Mesendoderm (in vitro differentiated cells): ENCODE results near the gene CACNG1.

ENCODE experiments used
- DNase-seq: peaks from one replicate; pipeline ENCODE4 v3.0.0; 2013
- H2AK5ac ChIP-seq: 2 replicates; pipeline ENCODE4 v1.6.1; 2013; ENCODE audit warnings: low read length, inconsistent platforms
- H2BK120ac ChIP-seq: 2 replicates; pipeline ENCODE4 v1.6.1; 2013; ENCODE audit warnings: low read depth, mild to moderate bottlenecking, low read length, moderate library complexity, mixed read lengths
- H2BK15ac ChIP-seq: replicated peaks from 2 replicates; pipeline ENCODE4 v1.6.1; 2013; ENCODE audit warnings: low read depth, mild to moderate bottlenecking, moderate library complexity
- H2BK5ac ChIP-seq: 2 replicates; pipeline ENCODE4 v1.6.1; 2013; ENCODE audit warnings: low read length, inconsistent platforms
- H3K18ac ChIP-seq: 2 replicates; pipeline ENCODE4 v1.6.1; 2013; ENCODE audit warnings: mild to moderate bottlenecking, low read length, mixed read lengths
- H3K23ac ChIP-seq: one replicate; pipeline ENCODE4 v1.6.1; 2013; ENCODE audit warnings: low read length
- H3K27ac ChIP-seq: 2 replicates; pipeline ENCODE4 v1.5.1; 2013; ENCODE audit warnings: low read depth, mild to moderate bottlenecking, inconsistent platforms, low read length, moderate library complexity
- H3K27me3 ChIP-seq: 2 replicates; pipeline ENCODE4 v1.6.1; 2013; ENCODE audit warnings: low read length, control low read depth, mild to moderate bottlenecking, inconsistent platforms; ENCODE audit not compliant: insufficient read depth, poor library complexity
- H3K36me3 ChIP-seq: 2 replicates; pipeline ENCODE4 v1.6.1; 2013; ENCODE audit warnings: low read length, inconsistent platforms; ENCODE audit not compliant: control insufficient read depth, insufficient read depth
- H3K4ac ChIP-seq: one replicate; pipeline ENCODE4 v1.6.1; 2013; ENCODE audit warnings: low read depth, mild to moderate bottlenecking, low read length, moderate library complexity
- H3K4me1 ChIP-seq: 2 replicates; pipeline ENCODE4 v1.6.1; 2013; ENCODE audit warnings: low read depth, low read length, inconsistent platforms; ENCODE audit not compliant: control insufficient read depth
- H3K4me2 ChIP-seq: 2 replicates; pipeline ENCODE4 v1.6.1; 2013; ENCODE audit warnings: low read length
- H3K4me3 ChIP-seq: 2 replicates; pipeline ENCODE4 v1.5.1; 2013; ENCODE audit warnings: mild to moderate bottlenecking, low read length
- H3K56ac ChIP-seq: one replicate; pipeline ENCODE4 v1.6.1; 2013; ENCODE audit warnings: low read length
- H3K79me1 ChIP-seq: 2 replicates; pipeline ENCODE4 v1.6.1; 2013; ENCODE audit warnings: low read length, inconsistent platforms
- H3K79me2 ChIP-seq: 2 replicates; pipeline ENCODE4 v1.6.1; 2013; ENCODE audit warnings: mild to moderate bottlenecking, low read length; ENCODE audit not compliant: control insufficient read depth, insufficient read depth
- H3K9ac ChIP-seq: 2 replicates; pipeline ENCODE4 v1.6.1; 2013; ENCODE audit warnings: low read length, inconsistent platforms
- H4K5ac ChIP-seq: one replicate; pipeline ENCODE4 v1.6.1; 2013; ENCODE audit warnings: low read length
- H4K8ac ChIP-seq: one replicate; pipeline ENCODE4 v1.6.1; 2013; ENCODE audit warnings: low read depth, mild to moderate bottlenecking, control low read depth, low read length, moderate library complexity
- WGBS: extraction: QIAGEN DNeasy Blood & Tissue Kit; methylation state at CpG from one replicate; pipeline ENCODE4 v1.1.7; 2013; ENCODE audit warnings: low lambda C conversion rate, missing lambda C conversion rate; ENCODE audit not compliant: insufficient coverage; ENCODE audit errors: extremely low coverage; 5-methylcytosine and 5-hydroxymethylcytosine counted together

CACNG1 gene

GRCh38 chr17:67027031-67027628 lies 17.2 kb upstream of the CACNG1 start:
- Histone ChIP-seq H2AK5ac (no peak overlapping the region), H3K56ac (no peak overlapping the region), H2BK15ac (no peak overlapping the region), H3K27ac (no peak overlapping the region), H3K79me1 (no peaks in the 10 kb centered on the region), H3K23ac (no peak overlapping the region), H2BK120ac (no peak overlapping the region), H3K4me3 (no peak overlapping the region), H3K4me1 (no peaks in the 10 kb centered on the region), H3K4me2 (no peak overlapping the region), H3K18ac (no peak overlapping the region), H3K27me3 (no peaks in the 10 kb centered on the region), H4K5ac (no peak overlapping the region), H3K79me2 (no peaks in the 10 kb centered on the region), H2BK5ac (no peak overlapping the region), H3K4ac (no peak overlapping the region), H3K36me3 (no peaks in the 10 kb centered on the region), H3K9ac (no peak overlapping the region), H4K8ac (no peak overlapping the region)
- no CpG with 5 or more reads among the region's 12 CpGs for WGBS
- no peak for DNase-seq

DNA sequence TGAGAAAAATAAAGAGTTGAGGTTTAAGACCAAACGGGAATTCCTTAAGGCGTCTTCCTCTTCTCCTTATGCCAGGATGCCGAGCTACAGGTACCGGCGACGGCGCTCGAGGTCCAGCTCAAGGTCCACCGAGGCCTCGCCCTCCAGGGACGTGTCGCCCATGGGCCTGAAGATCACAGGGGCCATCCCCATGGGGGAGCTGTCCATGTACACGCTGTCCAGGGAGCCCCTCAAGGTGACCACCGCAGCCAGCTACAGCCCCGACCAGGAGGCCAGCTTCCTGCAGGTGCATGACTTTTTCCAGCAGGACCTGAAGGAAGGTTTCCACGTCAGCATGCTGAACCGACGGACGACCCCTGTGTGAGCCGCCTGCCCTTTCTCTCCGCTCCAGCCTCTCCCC lies 13.7 kb upstream of the CACNG1 start:
- Histone ChIP-seq H3K9ac (no peak overlapping the region), H3K23ac (no peak overlapping the region), H4K5ac (no peak overlapping the region), H3K36me3 (no peaks in the 10 kb centered on the region), H3K56ac (no peak overlapping the region), H3K27me3 (no peaks in the 10 kb centered on the region), H2BK5ac (no peak overlapping the region), H3K4ac (no peak overlapping the region), H3K4me2 (no peak overlapping the region), H4K8ac (no peak overlapping the region), H2BK120ac (no peak overlapping the region), H2AK5ac (no peak overlapping the region), H3K27ac (no peak overlapping the region), H2BK15ac (no peak overlapping the region), H3K18ac (no peak overlapping the region), H3K4me1 (no peaks in the 10 kb centered on the region), H3K4me3 (no peak overlapping the region), H3K79me1 (no peaks in the 10 kb centered on the region), H3K79me2 (no peaks in the 10 kb centered on the region)
- no CpG with 5 or more reads among the region's 21 CpGs for WGBS
- no peak for DNase-seq

DNA sequence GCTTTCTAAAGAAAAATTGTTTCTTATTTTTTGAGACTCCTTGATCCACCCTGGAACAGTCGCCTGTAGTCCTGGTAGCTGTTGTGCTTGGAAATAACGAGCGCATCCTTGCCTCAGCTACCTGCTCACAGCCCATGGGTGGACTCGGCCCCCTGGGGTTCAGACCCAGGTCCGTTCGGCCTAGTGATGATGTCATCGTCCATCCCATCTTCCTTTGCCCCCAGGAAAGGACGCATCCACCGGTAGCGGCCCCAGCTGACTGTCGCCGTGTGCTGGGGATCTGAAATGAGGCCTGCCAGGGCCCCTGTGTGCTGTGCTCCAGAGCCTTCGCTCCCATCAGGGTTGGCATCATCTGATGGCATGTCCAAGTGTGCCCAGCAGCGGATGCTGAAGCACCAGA lies 12.0 kb upstream of the CACNG1 start:
- no CpG with 5 or more reads among the region's 14 CpGs for WGBS
- no peak overlapping the region for H2BK15ac ChIP-seq
- H3K4me1 ChIP-seq: no peaks in the 10 kb centered on the region

GRCh38 chr17:67032985-67033384 lies 11.4 kb upstream of the CACNG1 start:
- Histone ChIP-seq H3K56ac (no peak overlapping the region), H3K23ac (no peak overlapping the region), H3K4me2 (no peak overlapping the region), H3K4ac (no peak overlapping the region), H3K4me3 (no peak overlapping the region), H3K27ac (no peak overlapping the region), H3K4me1 (no peaks in the 10 kb centered on the region), H2BK120ac (no peak overlapping the region), H3K18ac (no peak overlapping the region), H3K27me3 (no peaks in the 10 kb centered on the region), H3K9ac (no peak overlapping the region), H3K79me1 (no peaks in the 10 kb centered on the region), H4K5ac (no peak overlapping the region), H2BK5ac (no peak overlapping the region), H3K79me2 (no peaks in the 10 kb centered on the region), H2AK5ac (no peak overlapping the region), H3K36me3 (no peaks in the 10 kb centered on the region), H4K8ac (no peak overlapping the region), H2BK15ac (no peak overlapping the region)
- DNase-seq: no peak
- no CpG with 5 or more reads among the region's 13 CpGs for whole genome bisulfite sequencing

More for the DNA sequence above, 12.0 kb upstream of the CACNG1 start:
- no peaks in the 10 kb centered on the region for H3K36me3 ChIP-seq
- no peak for DNase-seq
- H3K27ac ChIP-seq: no peak overlapping the region
- H4K8ac ChIP-seq: no peak overlapping the region
- no peak overlapping the region for H4K5ac ChIP-seq
- no peak overlapping the region for H3K4me2 ChIP-seq
- H3K9ac ChIP-seq: no peak overlapping the region
- no peaks in the 10 kb centered on the region for H3K79me1 ChIP-seq
- H2BK120ac ChIP-seq: no peak overlapping the region
- H3K4ac ChIP-seq: no peak overlapping the region
- no peak overlapping the region for H3K56ac ChIP-seq
- H3K4me3 ChIP-seq: no peak overlapping the region
- no peak overlapping the region for H3K23ac ChIP-seq
- no peaks in the 10 kb centered on the region for H3K27me3 ChIP-seq
- no peak overlapping the region for H3K18ac ChIP-seq
- H3K79me2 ChIP-seq: no peaks in the 10 kb centered on the region
- no peak overlapping the region for H2AK5ac ChIP-seq
- no peak overlapping the region for H2BK5ac ChIP-seq

- Histone ChIP-seq H2AK5ac (no peak overlapping the region), H3K56ac (no peak overlapping the region), H3K4ac (no peak overlapping the region), H3K36me3 (no peaks in the 10 kb centered on the region), H2BK120ac (no peak overlapping the region), H2BK15ac (no peak overlapping the region), H3K4me2 (no peak overlapping the region), H2BK5ac (no peak overlapping the region), H3K9ac (no peak overlapping the region), H3K79me2 (no peaks in the 10 kb centered on the region), H3K27me3 (no peaks in the 10 kb centered on the region), H3K23ac (no peak overlapping the region), H3K4me1 (no peaks in the 10 kb centered on the region), H3K4me3 (no peak overlapping the region), H4K8ac (no peak overlapping the region), H3K27ac (no peak overlapping the region), H4K5ac (no peak overlapping the region), H3K18ac (no peak overlapping the region), H3K79me1 (no peaks in the 10 kb centered on the region)
- WGBS: no CpG with 5 or more reads among the region's 9 CpGs
- no peak for DNase-seq
These were observed 10.7 kb upstream of the CACNG1 start for GRCh38 chr17:67033613-67034012.
